Endometrial microvascular endothelial cells (primary cell): Measurements from ENCODE around the gene SP5. TPM values are rescaled to one million over a fixed set of nuclear protein-coding genes. Genes with fewer than 3 reads are reported as not detected.

Experiments used
- in situ Hi-C: cut with HindIII; loops from 2 replicates; pipeline ENCODE4 v1.10.0; 2017; ENCODE audit warnings: low sequenced_read_pairs, low pct_unique_long_range_greater_than_20kb; ENCODE audit errors: inconsistent ontology term
- total RNA-seq: library from RNA; depleted of rRNA; stranded (reverse); fragments of >200 nt; gene quantifications from one replicate; pipeline ENCODE4 v1.2.3, GENCODE V29; 2015; ENCODE audit errors: inconsistent ontology term

SP5 gene
- total RNA-seq, 1 donor from 2014 or later = not detected

DNA sequence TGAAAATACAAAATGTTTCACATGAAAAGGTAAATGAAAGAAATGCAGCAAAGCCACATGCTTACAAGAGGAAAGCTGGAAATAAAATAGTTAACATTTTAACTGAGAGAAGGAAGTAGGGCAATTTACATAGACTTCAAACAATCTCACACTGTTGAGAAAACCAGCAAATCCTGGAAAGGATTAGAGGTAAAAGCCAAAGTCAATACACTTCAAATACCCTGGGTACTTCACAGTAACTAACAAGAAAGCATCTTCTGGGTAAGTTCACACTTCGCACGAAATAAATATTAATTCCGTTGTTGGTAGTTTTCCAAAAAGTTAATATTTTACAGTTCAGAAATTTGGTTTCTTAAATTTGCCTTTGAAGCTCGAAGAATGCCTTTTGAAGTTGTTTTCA lies 51.6 kb downstream of the SP5 start:
- in situ Hi-C loops = no loop called here

Other genes starting within 250 kb of the SP5 start
- gene ERICH2, start 55.0 kb downstream of the SP5 start, total RNA-seq = not detected
- gene GAD1, start 101.5 kb downstream of the SP5 start, total RNA-seq = not detected
- 82.4 TPM for gene GORASP2, start 213.9 kb downstream of the SP5 start, total RNA-seq